Muscle of leg (tissue), 11 donors: ENCODE measurements around the gene KCTD21. TPM values are rescaled to one million over a fixed set of nuclear protein-coding genes. Genes with fewer than 3 reads are reported as not detected.

Source experiments
- DNase-seq: peaks from one replicate; pipeline ENCODE4 v3.0.0; 2013
- H3K27ac ChIP-seq: one replicate; pipeline ENCODE4 v1.5.1; 2013; ENCODE audit warnings: mild to moderate bottlenecking, low read length, control low read depth
- H3K27me3 ChIP-seq: one replicate; pipeline ENCODE4 v1.6.1; 2013; ENCODE audit warnings: low read length; ENCODE audit not compliant: control insufficient read depth, insufficient read depth
- H3K36me3 ChIP-seq: one replicate; pipeline ENCODE4 v1.6.1; 2013; ENCODE audit warnings: low read length; ENCODE audit not compliant: control insufficient read depth, insufficient read depth
- H3K4me1 ChIP-seq: one replicate; pipeline ENCODE4 v1.6.1; 2013; ENCODE audit warnings: low read length; ENCODE audit not compliant: control insufficient read depth, insufficient read depth
- H3K4me3 ChIP-seq: one replicate; pipeline ENCODE4 v1.5.1; 2013; ENCODE audit warnings: low read length, control low read depth
- H3K9me3 ChIP-seq: replicated peaks from 2 replicates; pipeline ENCODE4 v1.6.1; 2013; ENCODE audit warnings: low read depth, low read length; ENCODE audit not compliant: control insufficient read depth
- WGBS: methylation state at CpG from one replicate; pipeline ENCODE4 v1.1.5; 2013; ENCODE audit warnings: missing lambda C conversion rate; ENCODE audit not compliant: insufficient coverage; 5-methylcytosine and 5-hydroxymethylcytosine counted together
- polyA plus RNA-seq, 8 donors: library from polyadenylated mRNA; unstranded; fragments of 120-200 nt; gene quantifications; one replicate each; pipeline versions ENCODE4 v1.2.1 to v1.2.3, GENCODE V29; 2013; ENCODE audit warnings: inconsistent platforms in 1 of 8, low replicate concordance in 1 of 8; ENCODE audit not compliant: insufficient read length in 8 of 8, insufficient read depth in 1 of 8
- total RNA-seq: library from RNA; stranded (reverse); fragments of 120-200 nt; gene quantifications from one replicate; pipeline ENCODE4 v1.2.4, GENCODE V29; 2013

Gene KCTD21
- total and polyA plus RNA-seq, 9 donors = 4.9 to 7.7 (median 6.3) TPM

DNA sequence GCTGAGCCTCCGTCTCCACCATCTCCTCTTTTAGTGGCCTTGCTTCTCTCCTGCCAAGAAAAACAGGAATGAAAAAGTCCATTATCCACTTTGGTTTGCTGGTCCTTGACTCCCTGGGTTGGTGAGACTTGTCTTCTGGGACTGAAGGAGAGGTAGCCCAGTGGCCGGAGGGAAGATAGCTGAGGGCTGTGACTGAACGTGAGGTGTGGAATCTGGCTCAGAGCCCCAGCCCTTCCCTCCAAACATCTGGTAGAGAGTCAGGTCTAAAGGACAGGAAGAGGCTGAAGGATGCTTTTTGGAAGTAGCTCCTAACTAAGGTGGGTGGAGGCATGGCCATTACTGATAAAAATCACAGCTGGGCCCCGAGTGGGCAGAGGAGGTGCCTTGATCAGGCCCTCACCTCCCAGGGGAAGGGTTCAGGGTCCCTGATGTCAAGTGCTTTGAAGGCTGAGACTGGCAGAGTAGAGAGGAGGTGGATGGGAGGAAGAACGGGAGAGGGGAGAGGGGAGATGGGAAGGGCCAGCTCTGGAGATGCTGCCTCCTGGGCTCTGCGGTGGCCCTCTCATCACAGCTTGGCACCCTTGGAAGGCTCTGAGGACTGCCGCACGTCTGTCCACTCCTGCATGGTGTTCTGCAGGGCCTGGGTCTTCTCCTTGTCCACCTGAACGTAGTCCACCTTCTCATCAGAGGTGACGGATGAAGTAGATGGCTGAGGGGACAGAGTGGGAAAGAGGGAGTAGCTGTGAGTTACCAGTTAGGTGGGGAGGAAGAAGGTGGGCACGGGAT is 30.5 kb upstream of the KCTD21 start:
- WGBS = 91% methylated on average over 7 of the region's 11 CpGs
- DNase-seq = no peak
- Histone ChIP-seq H3K36me3 (peaks cover 87% of the 10 kb centered on the region), H3K4me3 (no peak overlapping the region), H3K9me3 (no peaks in the 10 kb centered on the region), H3K4me1 (no peaks in the 10 kb centered on the region), H3K27me3 (no peaks in the 10 kb centered on the region), H3K27ac (no peak overlapping the region)

DNA sequence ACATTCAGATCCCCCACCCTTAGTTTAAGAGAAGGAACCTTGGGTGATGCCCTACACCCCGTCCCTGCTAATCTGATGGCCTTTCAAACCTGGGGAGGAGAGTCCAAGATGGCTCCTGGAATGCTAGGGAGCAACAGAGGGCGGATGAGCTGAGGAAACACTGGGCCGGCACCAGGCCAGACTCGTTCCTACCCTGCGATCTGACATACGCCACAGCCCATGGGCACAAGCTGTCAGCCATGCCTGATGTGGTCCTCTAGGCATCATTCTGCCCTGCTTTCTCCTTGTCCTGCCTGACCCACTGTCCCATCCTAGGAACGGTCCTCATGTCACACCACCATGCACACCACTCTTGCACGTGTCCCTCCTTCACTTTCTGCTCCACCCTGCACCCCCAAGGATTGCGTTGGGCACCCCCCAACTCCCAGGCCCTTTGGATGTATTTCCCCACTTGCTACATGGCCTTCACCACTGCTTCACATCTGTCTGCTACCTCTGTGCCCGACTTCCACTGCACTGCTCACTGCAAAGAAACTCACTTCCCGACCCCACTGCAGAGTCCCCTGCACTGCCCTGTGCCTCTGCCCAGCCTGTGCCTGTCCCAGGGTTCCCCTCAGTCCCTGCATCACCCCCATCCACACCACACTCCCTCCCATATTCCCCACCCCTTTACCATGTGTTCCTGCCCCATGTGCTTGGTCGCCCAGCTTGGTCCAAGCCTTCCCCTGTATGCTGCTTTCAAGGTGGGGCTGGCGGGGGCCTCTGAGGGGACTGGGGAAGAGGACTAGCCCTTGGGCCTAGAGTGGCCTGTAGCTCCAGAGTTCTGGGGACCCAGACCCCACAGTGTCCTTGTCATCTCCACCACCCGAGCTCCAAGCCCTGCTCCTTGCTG is 29.5 kb upstream of the KCTD21 start:
- H3K36me3 ChIP-seq = peaks cover 84% of the 10 kb centered on the region
- H3K9me3 ChIP-seq = no peaks in the 10 kb centered on the region
- WGBS = 96% methylated on average over 12 of the region's 14 CpGs
- H3K4me1 ChIP-seq = no peaks in the 10 kb centered on the region
- no peak overlapping the region for H3K4me3 ChIP-seq
- DNase-seq = no peak
- H3K27me3 ChIP-seq = no peaks in the 10 kb centered on the region
- no peak overlapping the region for H3K27ac ChIP-seq

DNA sequence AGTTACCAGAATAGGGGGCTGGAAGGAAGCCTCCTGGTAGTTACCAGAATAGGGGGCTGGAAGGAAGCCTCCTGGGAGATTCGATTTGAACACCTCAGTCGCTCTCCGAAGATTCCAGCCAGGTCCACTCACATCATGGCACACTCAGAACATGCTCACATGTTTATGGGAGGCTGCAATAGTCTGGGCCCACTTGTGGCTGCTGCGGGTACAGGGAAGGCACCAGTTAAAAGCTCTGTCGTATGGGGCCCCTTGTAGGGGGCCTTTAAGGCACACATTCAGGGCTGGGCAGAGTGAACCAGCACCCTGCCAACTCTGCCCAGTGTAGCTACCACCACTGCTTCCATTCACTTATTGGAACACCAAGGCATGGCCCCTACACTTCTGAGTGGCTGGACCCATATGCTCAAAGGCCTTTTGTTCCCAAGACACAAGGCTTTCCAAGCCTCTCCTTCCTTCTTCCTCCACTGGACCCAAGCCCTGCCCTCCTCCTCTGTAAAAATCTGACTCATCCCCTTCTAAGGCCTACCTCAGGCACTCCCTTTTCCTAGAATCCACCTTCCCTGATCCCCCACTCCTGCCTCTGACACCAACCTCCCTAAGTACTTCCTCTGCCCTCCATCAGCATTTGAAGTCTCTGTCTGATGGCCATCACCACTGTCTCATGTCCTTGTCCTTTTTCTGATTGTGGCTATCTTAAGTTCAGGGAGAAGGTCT is 28.3 kb upstream of the KCTD21 start:
- no peaks in the 10 kb centered on the region for H3K27me3 ChIP-seq
- H3K36me3 ChIP-seq = peaks cover 77% of the 10 kb centered on the region
- WGBS = 88% methylated on average over 2 of the region's 5 CpGs

GRCh38 chr11:78216021-78216420 is 27.6 kb upstream of the KCTD21 start:
- Histone ChIP-seq H3K9me3 (no peaks in the 10 kb centered on the region), H3K36me3 (peaks cover 69% of the 10 kb centered on the region), H3K27ac (no peak overlapping the region), H3K4me3 (no peak overlapping the region), H3K27me3 (no peaks in the 10 kb centered on the region), H3K4me1 (no peaks in the 10 kb centered on the region)
- no peak for DNase-seq
- no CpG with 5 or more reads among the region's 3 CpGs for WGBS

More for the DNA sequence above, 28.3 kb upstream of the KCTD21 start:
- H3K9me3 ChIP-seq = no peaks in the 10 kb centered on the region
- DNase-seq = no peak
- H3K27ac ChIP-seq = no peak overlapping the region
- no peak overlapping the region for H3K4me3 ChIP-seq
- no peaks in the 10 kb centered on the region for H3K4me1 ChIP-seq

- H3K4me3 ChIP-seq = no peak overlapping the region
- H3K4me1 ChIP-seq = no peaks in the 10 kb centered on the region
- peaks cover 67% of the 10 kb centered on the region for H3K36me3 ChIP-seq
- 89% methylated on average over 2 of the region's 12 CpGs for WGBS
- H3K9me3 ChIP-seq = no peaks in the 10 kb centered on the region
- no peak overlapping the region for H3K27ac ChIP-seq
- H3K27me3 ChIP-seq = no peaks in the 10 kb centered on the region
- no peak for DNase-seq
Observed at GRCh38 chr11:78214331-78215194, 26.1 kb upstream of the KCTD21 start.

- 67% methylated on average over 2 of the region's 8 CpGs for WGBS
- H3K27ac ChIP-seq = no peak overlapping the region
- H3K36me3 ChIP-seq = peaks cover 65% of the 10 kb centered on the region
Observed at GRCh38 chr11:78213526-78214330, 25.3 kb upstream of the KCTD21 start.

GRCh38 chr11:78212586-78213371 is 24.4 kb upstream of the KCTD21 start:
- Histone ChIP-seq H3K36me3 (peaks cover 59% of the 10 kb centered on the region), H3K27ac (no peak overlapping the region), H3K27me3 (no peaks in the 10 kb centered on the region), H3K4me1 (no peaks in the 10 kb centered on the region), H3K9me3 (no peaks in the 10 kb centered on the region), H3K4me3 (no peak overlapping the region)
- DNase-seq = no peak
- WGBS = 93% methylated on average over 2 of the region's 11 CpGs

More at GRCh38 chr11:78213526-78214330, 25.3 kb upstream of the KCTD21 start:
- Histone ChIP-seq H3K4me1 (no peaks in the 10 kb centered on the region), H3K9me3 (no peaks in the 10 kb centered on the region), H3K4me3 (no peak overlapping the region), H3K27me3 (no peaks in the 10 kb centered on the region)
- no peak for DNase-seq

DNA sequence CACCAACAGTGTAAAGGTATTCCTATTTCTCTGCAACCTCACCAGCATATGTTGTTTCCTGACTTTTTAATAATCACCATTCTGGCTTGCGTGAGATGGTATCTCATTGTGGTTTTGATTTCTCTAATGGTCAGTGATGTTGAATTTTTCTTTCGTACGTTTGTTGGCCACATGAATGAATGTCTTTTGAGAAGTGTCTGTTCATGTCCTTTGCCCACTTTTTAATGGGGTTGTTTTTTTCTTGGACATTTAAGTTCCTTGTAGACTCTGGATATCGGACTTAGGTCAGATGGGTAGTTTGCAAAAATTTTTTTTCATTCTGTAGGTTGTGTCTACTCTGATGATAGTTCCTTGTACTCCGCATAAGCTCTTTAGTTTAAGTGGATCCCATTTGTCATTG is 23.1 kb upstream of the KCTD21 start:
- H3K9me3 ChIP-seq = no peaks in the 10 kb centered on the region
- no peak overlapping the region for H3K27ac ChIP-seq
- DNase-seq = no peak
- H3K4me3 ChIP-seq = no peak overlapping the region
- WGBS = 92% methylated on average over 2 of the region's 5 CpGs
- no peaks in the 10 kb centered on the region for H3K4me1 ChIP-seq
- H3K27me3 ChIP-seq = no peaks in the 10 kb centered on the region
- peaks cover 56% of the 10 kb centered on the region for H3K36me3 ChIP-seq
